ENCODE measurements around the gene FOXC2. TPM values are rescaled to one million over a fixed set of nuclear protein-coding genes. Genes with fewer than 3 reads are reported as not detected.

The FOXC2 gene
- total RNA-seq, 1 experiment from 2014 or later: 14.9 TPM

GRCh38 chr16:86537486-86537885 is 29.1 kb upstream of the FOXC2 start:
- Histone ChIP-seq H3K36me3 (ENCODE audit: control insufficient read depth, insufficient read depth, low read length) (no peaks in the 10 kb centered on the region), H3K27ac (ENCODE audit: low read length) (no peak overlapping the region), H3K4me3 (ENCODE audit: low read depth in 2 of 2, low read length in 2 of 2) (no peak overlapping the region), H3K4me1 (ENCODE audit: control insufficient read depth, insufficient read depth, low read length) (no peaks in the 10 kb centered on the region), H3K27me3 (ENCODE audit: control insufficient read depth, insufficient read depth, low read length) (no peaks in the 10 kb centered on the region), H3K9me3 (ENCODE audit: control insufficient read depth, insufficient read depth, low read depth, low read length) (no peaks in the 10 kb centered on the region)
- ChIA-PET CTCF (interaction anchor here (0.7 kb wide), 1 partner anchor 1470 kb away, joined by 4 read pairs; no protein-coding TSS in a partner anchor), POLR2A (no interaction called here)
- no TSS peak for BruUV-seq (replicated peaks)
- in situ Hi-C loops (cut with HindIII; ENCODE audit: low pct_unique_long_range_greater_than_20kb, low sequenced_read_pairs): no loop called here
- no peak for ATAC-seq
- TF ChIP-seq POLR2AphosphoS5 (IDR thresholded peaks at IDR 0.05; ENCODE audit: low read depth, low read length) (no peak), CTCF (IDR thresholded peaks at IDR 0.05) (no peak), REST (IDR thresholded peaks at IDR 0.05; ENCODE audit: insufficient read depth in 1 of 2, low read depth in 2 of 2, low read length in 1 of 2) (no peak), SIN3A (IDR thresholded peaks at IDR 0.05; ENCODE audit: borderline replicate concordance, insufficient read depth, low read depth, low read length) (no peak), TCF7L2 (IDR thresholded peaks at IDR 0.05; ENCODE audit: low read depth, low read length) (no peak)
- intact Hi-C loops (cut with micrococcal nuclease; ENCODE audit: unreplicated experiment): no loop called here
- no peak for DNase-seq (ENCODE audit: low read depth, low spot score)

GRCh38 chr16:86538196-86538780 is 28.3 kb upstream of the FOXC2 start:
- in situ Hi-C loops (cut with HindIII; ENCODE audit: low pct_unique_long_range_greater_than_20kb, low sequenced_read_pairs) (no loop called here), intact Hi-C loops (cut with micrococcal nuclease; ENCODE audit: unreplicated experiment) (no loop called here)
- Histone ChIP-seq H3K27ac (ENCODE audit: low read length) (no peak overlapping the region), H3K4me1 (ENCODE audit: control insufficient read depth, insufficient read depth, low read length) (no peaks in the 10 kb centered on the region), H3K9me3 (ENCODE audit: control insufficient read depth, insufficient read depth, low read depth, low read length) (no peaks in the 10 kb centered on the region), H3K4me3 (ENCODE audit: low read depth in 2 of 2, low read length in 2 of 2) (no peak overlapping the region), H3K36me3 (ENCODE audit: control insufficient read depth, insufficient read depth, low read length) (no peaks in the 10 kb centered on the region), H3K27me3 (ENCODE audit: control insufficient read depth, insufficient read depth, low read length) (no peaks in the 10 kb centered on the region)
- POLR2A ChIA-PET: no interaction called here
- CTCF ChIA-PET: no interaction called here
- no peak for TF ChIP-seq CTCF (IDR thresholded peaks at IDR 0.05)
- no peak for TF ChIP-seq SIN3A (IDR thresholded peaks at IDR 0.05; ENCODE audit: borderline replicate concordance, insufficient read depth, low read depth, low read length)
- TF ChIP-seq POLR2AphosphoS5 (IDR thresholded peaks at IDR 0.05; ENCODE audit: low read depth, low read length): no peak
- no peak for TF ChIP-seq REST (IDR thresholded peaks at IDR 0.05; ENCODE audit: insufficient read depth in 1 of 2, low read depth in 2 of 2, low read length in 1 of 2)
- no peak for TF ChIP-seq TCF7L2 (IDR thresholded peaks at IDR 0.05; ENCODE audit: low read depth, low read length)
- ATAC-seq: no peak
- BruUV-seq (replicated peaks): no TSS peak
- no peak for DNase-seq (ENCODE audit: low read depth, low spot score)

Measured in Panc1 (cell line).